SK-N-SH (cell line): ENCODE results near the gene NCKAP5. TPM values are rescaled to one million over a fixed set of nuclear protein-coding genes. Genes with fewer than 3 reads are reported as not detected.

Experiments used
- CTCF ChIA-PET: fragments of 300-600, 350-600 bp; formaldehyde crosslinking; extraction: SDS; loops from one replicate; lab custom pipeline; 2021; lab: Yijun Ruan, JAX
- POLR2A ChIA-PET: fragments of 350-600 bp; sonication (Branson Sonifier 250); formaldehyde crosslinking; extraction: SDS; loops from one replicate; lab custom pipeline; 2020; ENCODE audit warnings: antibody characterized with exemption, inconsistent platforms; lab: Yijun Ruan, JAX
- DNase-seq: peaks from one replicate; pipeline ENCODE4 v3.0.0; 2012
- H2AFZ ChIP-seq: fragments of 200-600 bp; sonication (generic); 2 replicates; pipeline ENCODE4 v1.8.1; 2016; ENCODE audit warnings: antibody characterized with exemption, mild to moderate bottlenecking, low read depth
- H3F3A ChIP-seq: fragments of 200-600 bp; sonication (generic); replicated peaks from 2 replicates; pipeline ENCODE3; 2016; ENCODE audit warnings: antibody characterized with exemption, mild to moderate bottlenecking; ENCODE audit not compliant: insufficient read depth
- H3K27ac ChIP-seq, 2 experiments: fragments of 200-500 bp in 1 of 2; fragments of 200-600 bp in 1 of 2; sonication (Bioruptor generic) in 1 of 2; sonication (generic), shearing (Covaris generic) in 1 of 2; 2 replicates each; pipeline versions ENCODE4 v1.5.1 to v1.6.1; 2014 to 2016; ENCODE audit warnings: low read depth in 2 of 2, inconsistent platforms in 1 of 2, low read length in 1 of 2, mild to moderate bottlenecking in 1 of 2, mixed read lengths in 1 of 2
- H3K27me3 ChIP-seq: fragments of 200-600 bp; sonication (generic), shearing (Covaris generic); 2 replicates; pipeline ENCODE4 v1.6.1; 2016; ENCODE audit warnings: mixed run types; ENCODE audit not compliant: insufficient read depth
- H3K36me3 ChIP-seq, 2 experiments: fragments of 200-500 bp in 1 of 2; fragments of 200-600 bp in 1 of 2; sonication (Bioruptor generic) in 1 of 2; sonication (generic) in 1 of 2; replicated peaks in 1 of 2; 2 replicates each; pipeline versions ENCODE3 to v1.5.1; 2014 to 2016; ENCODE audit warnings: low read length in 1 of 2, mild to moderate bottlenecking in 1 of 2; ENCODE audit not compliant: insufficient read depth in 2 of 2, control insufficient read depth in 1 of 2
- H3K4me1 ChIP-seq, 2 experiments: fragments of 200-500 bp in 1 of 2; fragments of 200-600 bp in 1 of 2; sonication (Bioruptor generic) in 1 of 2; sonication (generic), shearing (Covaris generic) in 1 of 2; 2 replicates each; pipeline versions ENCODE4 v1.5.1 to v1.6.1; 2014 to 2016; ENCODE audit warnings: low read depth in 1 of 2, low read length in 1 of 2, mixed run types in 1 of 2; ENCODE audit not compliant: insufficient read depth in 2 of 2, control insufficient read depth in 1 of 2
- H3K4me2 ChIP-seq: fragments of 200-600 bp; sonication (generic), shearing (Covaris generic); 2 replicates; pipeline ENCODE4 v1.6.1; 2017; ENCODE audit warnings: mixed run types
- H3K4me3 ChIP-seq, 2 experiments: fragments of 200-500 bp in 1 of 2; fragments of 200-600 bp in 1 of 2; sonication (Bioruptor generic) in 1 of 2; sonication (generic), shearing (Covaris generic) in 1 of 2; 2 replicates each; pipeline versions ENCODE4 v1.5.1 to v1.8.1; 2014 to 2016; ENCODE audit warnings: low read depth in 2 of 2, inconsistent platforms in 1 of 2, low read length in 1 of 2, mild to moderate bottlenecking in 1 of 2, mixed read lengths in 1 of 2, moderate library complexity in 1 of 2
- H3K79me2 ChIP-seq: fragments of 200-600 bp; sonication (generic); 2 replicates; pipeline ENCODE4 v1.8.1; 2017; ENCODE audit warnings: mild to moderate bottlenecking; ENCODE audit not compliant: insufficient read depth
- H3K9ac ChIP-seq: fragments of 200-600 bp; sonication (generic); 2 replicates; pipeline ENCODE4 v1.6.1; 2017; ENCODE audit warnings: mixed run types
- H3K9me2 ChIP-seq: fragments of 200-600 bp; sonication (generic); 2 replicates; pipeline ENCODE4 v1.6.1; 2017; ENCODE audit warnings: mixed run types
- H3K9me3 ChIP-seq: fragments of 200-600 bp; sonication (generic); 2 replicates; pipeline ENCODE4 v1.6.1; 2017; ENCODE audit warnings: mixed run types, mild to moderate bottlenecking, moderate library complexity
- H4K20me1 ChIP-seq: fragments of 200-600 bp; sonication (generic); 2 replicates; pipeline ENCODE4 v1.6.1; 2017; ENCODE audit warnings: mild to moderate bottlenecking, mixed run types; ENCODE audit not compliant: insufficient read depth
- CHD2 ChIP-seq: fragments of 150-350 bp; IDR thresholded peaks from 2 replicates; pipeline ENCODE4 v1.6.1; 2018; ENCODE audit warnings: low read length; ENCODE audit not compliant: partially characterized antibody
- ELF1 ChIP-seq: IDR thresholded peaks from 2 replicates; pipeline ENCODE4 v1.4.0; 2012
- EP300 ChIP-seq, 2 experiments: IDR thresholded peaks; 2 replicates each; pipeline versions ENCODE4 v1.4.0 to v1.6.1; 2012; ENCODE audit warnings: borderline replicate concordance in 1 of 2, low read depth in 1 of 2, low read length in 1 of 2
- FOSL2 ChIP-seq: IDR thresholded peaks from 2 replicates; pipeline ENCODE4 v1.4.0; 2012; ENCODE audit warnings: low read depth, mild to moderate bottlenecking, moderate library complexity, borderline replicate concordance
- FOXM1 ChIP-seq: IDR thresholded peaks from 2 replicates; pipeline ENCODE4 v1.4.0; 2012; ENCODE audit warnings: low read depth, mild to moderate bottlenecking
- GABPA ChIP-seq: IDR thresholded peaks from 2 replicates; pipeline ENCODE4 v1.4.0; 2012; ENCODE audit warnings: low read depth, mild to moderate bottlenecking
- IRF3 ChIP-seq: fragments of 150-350 bp; IDR thresholded peaks from 2 replicates; pipeline ENCODE4 v1.6.1; 2016; ENCODE audit warnings: mild to moderate bottlenecking, low read depth, low read length
- JUND ChIP-seq: IDR thresholded peaks from 2 replicates; pipeline ENCODE4 v1.4.0; 2012
- MEF2A ChIP-seq: IDR thresholded peaks from 2 replicates; pipeline ENCODE4 v1.4.0; 2012; ENCODE audit warnings: low read depth, borderline replicate concordance
- NFIC ChIP-seq: IDR thresholded peaks from 2 replicates; pipeline ENCODE4 v1.4.0; 2012; ENCODE audit warnings: borderline replicate concordance
- NRF1 ChIP-seq: IDR thresholded peaks from 2 replicates; pipeline ENCODE4 v1.6.1; 2012; ENCODE audit warnings: low read depth, mild to moderate bottlenecking, low read length
- POLR2AphosphoS5 ChIP-seq: IDR thresholded peaks from 2 replicates; pipeline ENCODE4 v1.6.1; 2012; ENCODE audit warnings: low read depth, low read length
- RAD21 ChIP-seq: IDR thresholded peaks from 2 replicates; pipeline ENCODE4 v1.6.1; 2012; ENCODE audit warnings: mild to moderate bottlenecking, low read length
- RCOR1 ChIP-seq: fragments of 150-350 bp; IDR thresholded peaks from 2 replicates; pipeline ENCODE4 v1.6.1; 2017; ENCODE audit warnings: antibody characterized with exemption, low read length
- RFX5 ChIP-seq: IDR thresholded peaks from 2 replicates; pipeline ENCODE4 v1.6.1; 2012; ENCODE audit warnings: mild to moderate bottlenecking, improper control_type of control experiment, low read length
- RXRA ChIP-seq: IDR thresholded peaks from 2 replicates; pipeline ENCODE4 v1.4.0; 2012; ENCODE audit warnings: low read depth, mild to moderate bottlenecking, borderline replicate concordance
- SIN3A ChIP-seq: IDR thresholded peaks from 2 replicates; pipeline ENCODE4 v1.6.1; 2012; ENCODE audit warnings: low read depth, mild to moderate bottlenecking, low read length, moderate library complexity, borderline replicate concordance
- TCF12 ChIP-seq: IDR thresholded peaks from 2 replicates; pipeline ENCODE4 v1.4.0; 2012
- TEAD4 ChIP-seq: IDR thresholded peaks from 2 replicates; pipeline ENCODE4 v1.4.0; 2012; ENCODE audit warnings: mild to moderate bottlenecking, borderline replicate concordance; ENCODE audit not compliant: insufficient read depth
- YY1 ChIP-seq: IDR thresholded peaks from 2 replicates; pipeline ENCODE4 v1.4.0; 2012; ENCODE audit warnings: low read depth, mild to moderate bottlenecking
- ZBTB33 ChIP-seq: IDR thresholded peaks from 2 replicates; pipeline ENCODE4 v1.4.0; 2012; ENCODE audit warnings: low read depth, borderline replicate concordance
- WGBS: methylation state at CpG from one replicate; pipeline ENCODE4 v1.1.6; 2017; ENCODE audit warnings: low lambda C conversion rate; 5-methylcytosine and 5-hydroxymethylcytosine counted together
- polyA plus RNA-seq, 3 experiments: library from polyadenylated mRNA; depleted of rRNA; stranded (reverse); fragments of >200 nt; gene quantifications; 2 replicates each; pipeline ENCODE4 v1.2.3, GENCODE V29; 2012
- TF ChIP-seq, protein P1 (sequence below): fragments of 150-350 bp; IDR thresholded peaks from 2 replicates; pipeline ENCODE4 v1.6.1; 2017; ENCODE audit warnings: antibody characterized with exemption, low read length, low read depth, borderline replicate concordance
- TF ChIP-seq, protein P2 (sequence below): IDR thresholded peaks from 2 replicates; pipeline ENCODE4; 2012

Gene NCKAP5
- polyA plus RNA-seq, 1 of the 3 experiments (the other 2 are of a cell fraction) = 0.02 TPM

DNA sequence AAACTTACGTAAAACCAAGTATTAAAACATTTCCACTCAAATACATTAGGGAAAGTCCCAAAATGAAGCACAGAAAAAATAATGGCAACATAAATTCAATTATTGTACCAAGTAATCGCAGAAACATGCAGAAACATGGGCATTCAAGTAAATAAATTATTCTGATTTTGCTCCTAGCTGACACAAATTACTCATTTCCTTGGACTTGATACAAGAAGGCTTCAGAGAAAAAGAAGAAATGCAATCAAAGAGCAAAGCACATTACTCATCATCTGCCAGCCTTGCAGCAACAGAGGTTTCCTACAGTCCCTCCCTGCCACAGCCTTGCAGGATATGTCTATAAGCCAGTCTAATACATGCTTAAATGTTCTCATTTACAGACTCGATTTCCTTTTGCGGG lies 458.5 kb downstream of the NCKAP5 start:
- H3K4me3 ChIP-seq = no peak overlapping the region
- H3K79me2 ChIP-seq = no peaks in the 10 kb centered on the region
- no peaks in the 10 kb centered on the region; a peak in 1 of 4 replicates for H3K4me1 ChIP-seq
- no peak overlapping the region for H2AFZ ChIP-seq
- no peaks in the 10 kb centered on the region for H3K9me2 ChIP-seq
- no peak overlapping the region for H3K9ac ChIP-seq
- WGBS = 29% methylated on average over 4 of the region's 4 CpGs
- H3K9me3 ChIP-seq = no peaks in the 10 kb centered on the region
- no peak for DNase-seq
- H4K20me1 ChIP-seq = no peaks in the 10 kb centered on the region
- H3K27me3 ChIP-seq = no peaks in the 10 kb centered on the region
- TF ChIP-seq FOXM1 (peak; percentile 90), EP300 (IDR thresholded peaks at IDR 0.05; ENCODE audit: borderline replicate concordance in 1 of 2, low read depth in 1 of 2, low read length in 1 of 2) (peak in 1 of 2 experiments; percentile 96; a peak in 1 of 4 replicates), RCOR1 (no peak), CHD2 (no peak), FOSL2 (peak; percentile 88), IRF3 (no peak), ELF1 (peak; percentile 30; the same call in 1 of the 2 replicates), SIN3A (0 out of 2 replicates have a peak, but pooled peaks have one; percentile 26), TCF12 (peak; percentile 90), YY1 (no peak), ZBTB33 (peak; percentile 64; the same call in 1 of the 2 replicates), POLR2AphosphoS5 (peak; percentile 68; the same call in 1 of the 2 replicates), GABPA (peak; percentile 18; the same call in 1 of the 2 replicates), JUND (peak; percentile 95), RFX5 (no peak), RAD21 (no peak), NFIC (peak; percentile 95), TEAD4 (peak; percentile 93), MEF2A (peak; percentile 50; the same call in 1 of the 2 replicates), NRF1 (no peak), RXRA (peak; percentile 34; the same call in 1 of the 2 replicates)
- TF ChIP-seq, protein P1, sequence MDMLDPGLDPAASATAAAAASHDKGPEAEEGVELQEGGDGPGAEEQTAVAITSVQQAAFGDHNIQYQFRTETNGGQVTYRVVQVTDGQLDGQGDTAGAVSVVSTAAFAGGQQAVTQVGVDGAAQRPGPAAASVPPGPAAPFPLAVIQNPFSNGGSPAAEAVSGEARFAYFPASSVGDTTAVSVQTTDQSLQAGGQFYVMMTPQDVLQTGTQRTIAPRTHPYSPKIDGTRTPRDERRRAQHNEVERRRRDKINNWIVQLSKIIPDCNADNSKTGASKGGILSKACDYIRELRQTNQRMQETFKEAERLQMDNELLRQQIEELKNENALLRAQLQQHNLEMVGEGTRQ = no peak
- TF ChIP-seq, protein P2, sequence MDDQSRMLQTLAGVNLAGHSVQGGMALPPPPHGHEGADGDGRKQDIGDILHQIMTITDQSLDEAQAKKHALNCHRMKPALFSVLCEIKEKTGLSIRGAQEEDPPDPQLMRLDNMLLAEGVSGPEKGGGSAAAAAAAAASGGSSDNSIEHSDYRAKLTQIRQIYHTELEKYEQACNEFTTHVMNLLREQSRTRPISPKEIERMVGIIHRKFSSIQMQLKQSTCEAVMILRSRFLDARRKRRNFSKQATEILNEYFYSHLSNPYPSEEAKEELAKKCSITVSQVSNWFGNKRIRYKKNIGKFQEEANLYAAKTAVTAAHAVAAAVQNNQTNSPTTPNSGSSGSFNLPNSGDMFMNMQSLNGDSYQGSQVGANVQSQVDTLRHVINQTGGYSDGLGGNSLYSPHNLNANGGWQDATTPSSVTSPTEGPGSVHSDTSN = peak; percentile 99
- H3K27ac ChIP-seq = peak overlapping the region in 1 of 2 experiments; percentile 41; a peak in 2 of 4 replicates
- no peaks in the 10 kb centered on the region for H3F3A ChIP-seq
- POLR2A ChIA-PET = no interaction called here
- CTCF ChIA-PET = interaction anchor here (1.1 kb wide), 1 partner anchor 25 kb away, joined by 3 read pairs; no protein-coding TSS in a partner anchor
- H3K4me2 ChIP-seq = no peak overlapping the region; the same call in 1 of the 2 replicates
- H3K36me3 ChIP-seq = no peaks in the 10 kb centered on the region
